IPS-NIHi7 (cell line): ENCODE data around the gene SPDEF.
A peak's percentile ranks its signal among the peaks of the same experiment; 100 is the strongest.

Source experiments
- DNase-seq: peaks from one replicate; pipeline ENCODE4 v3.0.0; 2012; ENCODE audit warnings: mixed read lengths; ENCODE audit errors: extremely low spot score

The SPDEF gene

GRCh38 chr6:34563513-34563870 is 7.4 kb upstream of the SPDEF start:
- no peak for DNase-seq

- DNase-seq = no peak
Measured at GRCh38 chr6:34562861-34563512, 6.9 kb upstream of the SPDEF start.

GRCh38 chr6:34562350-34562749 is 6.2 kb upstream of the SPDEF start:
- DNase-seq = no peak

GRCh38 chr6:34561227-34561530 is 5.0 kb upstream of the SPDEF start:
- DNase-seq = no peak

GRCh38 chr6:34560366-34561226 is 4.5 kb upstream of the SPDEF start:
- DNase-seq = no peak

- DNase-seq = peak; percentile 62
Measured at GRCh38 chr6:34559651-34560365, 3.7 kb upstream of the SPDEF start.

- DNase-seq = no peak
Measured at GRCh38 chr6:34558172-34558714, 2.1 kb upstream of the SPDEF start.

- DNase-seq = no peak
Measured at GRCh38 chr6:34557228-34557627, 1.1 kb upstream of the SPDEF start.

- no peak for DNase-seq
Measured at GRCh38 chr6:34556493-34556892, 364 bp upstream of the SPDEF start.

GRCh38 chr6:34555328-34555727 is 801 bp downstream of the SPDEF start:
- no peak for DNase-seq

- DNase-seq = no peak
Measured at GRCh38 chr6:34555007-34555322, 1.2 kb downstream of the SPDEF start.

GRCh38 chr6:34554291-34555006 is 1.7 kb downstream of the SPDEF start:
- no peak for DNase-seq

GRCh38 chr6:34553750-34554149 is 2.4 kb downstream of the SPDEF start:
- no peak for DNase-seq

GRCh38 chr6:34553146-34553545 is 3.0 kb downstream of the SPDEF start:
- DNase-seq = no peak

GRCh38 chr6:34552620-34553019 is 3.5 kb downstream of the SPDEF start:
- DNase-seq = no peak

- DNase-seq = no peak
Measured at GRCh38 chr6:34551720-34552119, 4.4 kb downstream of the SPDEF start.

GRCh38 chr6:34549804-34550202 is 6.3 kb downstream of the SPDEF start:
- no peak for DNase-seq

GRCh38 chr6:34549026-34549803 is 6.9 kb downstream of the SPDEF start:
- DNase-seq = no peak

- no peak for DNase-seq
Measured at GRCh38 chr6:34547701-34548644, 8.2 kb downstream of the SPDEF start.
